Measurements from ENCODE around the gene LRRTM2. TPM values are rescaled to one million over a fixed set of nuclear protein-coding genes. Genes with fewer than 3 reads are reported as not detected.

The LRRTM2 gene
- total RNA-seq, 1 donor from 2014 or later, result 0.59 TPM

DNA sequence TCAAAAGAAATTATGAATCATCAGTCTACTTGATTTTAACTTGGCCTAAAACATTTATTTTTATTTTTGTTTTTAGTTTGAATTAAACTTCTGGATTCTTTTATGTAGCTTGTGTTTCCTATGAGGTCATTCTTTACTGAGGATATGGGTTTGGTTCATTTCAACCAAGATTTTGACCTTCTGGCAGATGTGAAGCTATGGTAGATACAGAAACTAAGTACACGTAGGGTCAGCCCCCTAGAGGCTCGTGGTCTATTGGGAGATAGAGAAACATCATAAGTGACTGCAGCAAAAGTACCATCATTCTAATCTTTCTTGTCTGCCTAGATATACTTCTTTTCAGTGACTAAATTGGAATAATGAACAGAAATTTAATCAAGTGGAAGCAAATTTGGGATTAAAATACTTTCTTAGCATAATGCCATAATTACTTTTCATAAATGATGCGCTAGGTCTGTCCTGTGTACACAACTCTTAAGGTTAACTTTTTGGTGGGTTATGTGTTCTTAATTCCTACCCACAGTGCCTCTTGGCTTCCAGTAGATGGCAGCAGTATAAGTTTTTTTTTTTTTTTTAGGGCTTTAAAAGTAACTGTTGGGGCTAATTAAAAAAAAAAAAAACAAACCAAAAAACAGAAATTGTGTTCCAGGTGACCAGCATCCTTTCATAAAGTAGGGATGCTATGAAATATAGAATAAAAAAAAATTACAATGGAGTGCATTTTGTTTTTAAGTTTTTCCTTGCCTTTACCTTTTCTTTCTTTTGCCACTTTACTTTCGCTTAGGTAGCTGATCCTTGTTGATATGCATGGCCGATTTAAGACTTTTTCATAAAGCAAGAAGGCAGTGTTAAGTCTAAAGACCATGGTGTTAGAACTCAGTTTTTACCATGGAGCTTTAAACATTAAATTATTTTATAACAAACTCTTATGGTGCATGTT is 49.9 kb downstream of the LRRTM2 start:
- H3K4me1 Mint-ChIP-seq (ENCODE audit: low read depth), result peaks cover 30% of the 10 kb centered on the region
- H3K4me3 Mint-ChIP-seq (ENCODE audit: low read depth), result no peak overlapping the region
- DNase-seq (ENCODE audit: low spot score), result no peak
- no peaks in the 10 kb centered on the region for H3K9me3 Mint-ChIP-seq
- no peaks in the 10 kb centered on the region for H3K27me3 Mint-ChIP-seq (ENCODE audit: low read depth)
- peak overlapping the region; percentile 91 for H3K27ac Mint-ChIP-seq
- H3K36me3 Mint-ChIP-seq (ENCODE audit: low read depth), result peaks cover 39% of the 10 kb centered on the region
- intact Hi-C loops (cut with micrococcal nuclease), result loop anchor here (1.0 to 10.0 kb wide), 5 partner anchors 35 to 440 kb away; no protein-coding TSS in a partner anchor

DNA sequence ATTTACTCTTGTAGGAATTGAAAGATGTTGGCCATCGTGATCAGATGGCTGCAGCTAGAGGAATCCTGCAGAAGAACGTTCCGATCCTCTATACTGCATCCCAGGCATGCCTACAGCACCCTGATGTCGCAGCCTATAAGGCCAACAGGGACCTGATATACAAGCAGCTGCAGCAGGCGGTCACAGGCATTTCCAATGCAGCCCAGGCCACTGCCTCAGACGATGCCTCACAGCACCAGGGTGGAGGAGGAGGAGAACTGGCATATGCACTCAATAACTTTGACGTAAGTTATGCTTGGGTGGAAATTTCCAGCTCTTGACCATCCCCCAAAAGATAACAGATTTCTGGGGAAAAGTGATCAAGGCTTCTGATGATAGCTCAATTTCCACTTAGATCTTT is 50.6 kb downstream of the LRRTM2 start:
- Mint-ChIP-seq H3K9me3 (no peaks in the 10 kb centered on the region), H3K36me3 (ENCODE audit: low read depth) (peaks cover 42% of the 10 kb centered on the region), H3K27me3 (ENCODE audit: low read depth) (no peaks in the 10 kb centered on the region), H3K4me3 (ENCODE audit: low read depth) (no peak overlapping the region), H3K4me1 (ENCODE audit: low read depth) (peaks cover 30% of the 10 kb centered on the region), H3K27ac (peak overlapping the region; percentile 79)
- intact Hi-C loops (cut with micrococcal nuclease), result loop anchor here (2.0 to 10.0 kb wide), 3 partner anchors 46 to 440 kb away; no protein-coding TSS in a partner anchor
- no peak for DNase-seq (ENCODE audit: low spot score)

DNA sequence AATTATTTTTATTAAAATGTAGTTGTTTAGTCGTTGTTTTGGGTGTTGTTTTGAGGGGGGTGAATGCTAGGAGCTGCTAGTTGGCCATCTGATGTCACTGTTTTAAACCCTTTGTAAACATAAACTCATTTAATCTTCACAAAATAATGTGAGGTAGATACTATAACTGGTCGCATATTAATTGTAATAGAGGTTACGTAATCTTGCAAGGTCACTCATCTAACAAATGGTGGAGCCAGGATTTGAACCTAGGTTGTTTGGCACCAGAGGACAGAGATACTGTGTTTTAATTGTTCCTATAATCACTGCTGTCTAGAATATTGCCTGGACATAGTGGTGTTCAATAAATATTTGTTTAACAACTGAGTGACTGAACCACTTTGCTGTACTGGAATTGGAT is 54.4 kb downstream of the LRRTM2 start:
- intact Hi-C loops (cut with micrococcal nuclease), result loop anchor here (5.0 to 10.0 kb wide), 2 partner anchors 83 to 444 kb away; no protein-coding TSS in a partner anchor
- no peak overlapping the region for H3K27ac Mint-ChIP-seq
- no peaks in the 10 kb centered on the region for H3K27me3 Mint-ChIP-seq (ENCODE audit: low read depth)
- H3K36me3 Mint-ChIP-seq (ENCODE audit: low read depth), result peaks cover 32% of the 10 kb centered on the region
- no peak overlapping the region for H3K4me3 Mint-ChIP-seq (ENCODE audit: low read depth)
- no peaks in the 10 kb centered on the region for H3K9me3 Mint-ChIP-seq
- no peak for DNase-seq (ENCODE audit: low spot score)
- peaks cover 27% of the 10 kb centered on the region for H3K4me1 Mint-ChIP-seq (ENCODE audit: low read depth)

DNA sequence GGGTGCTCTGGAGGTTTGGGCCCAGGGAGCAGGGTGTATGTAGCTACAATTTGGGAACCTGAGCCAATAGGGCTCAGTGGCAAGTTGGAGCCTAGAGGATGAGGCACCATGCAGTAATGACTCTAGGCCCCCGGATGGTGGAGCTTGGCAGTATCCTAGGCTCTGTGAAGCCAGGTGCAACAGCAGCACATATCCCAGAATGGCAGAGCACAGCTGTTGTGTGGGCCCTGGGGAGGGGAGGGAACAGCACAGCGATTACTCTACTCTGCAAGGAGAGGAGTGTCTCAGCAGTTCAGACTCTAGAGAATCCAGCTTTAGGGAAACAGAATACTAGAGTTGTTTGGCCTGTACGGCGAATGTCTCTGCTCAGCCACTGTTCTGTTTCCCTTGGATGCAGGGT is 56.1 kb downstream of the LRRTM2 start:
- Mint-ChIP-seq H3K36me3 (ENCODE audit: low read depth) (peaks cover 33% of the 10 kb centered on the region), H3K9me3 (no peaks in the 10 kb centered on the region), H3K27me3 (ENCODE audit: low read depth) (no peaks in the 10 kb centered on the region), H3K27ac (no peak overlapping the region), H3K4me1 (ENCODE audit: low read depth) (peaks cover 21% of the 10 kb centered on the region), H3K4me3 (ENCODE audit: low read depth) (no peak overlapping the region)
- no peak for DNase-seq (ENCODE audit: low spot score)
- intact Hi-C loops (cut with micrococcal nuclease), result no loop called here

Other genes with a start within 250 kb of the LRRTM2 start
- 272 and 298 TPM in 2 replicates for gene CTNNA1, start 121.9 kb downstream of the LRRTM2 start, total RNA-seq

All from activated T-helper 2 cell treated with anti-CD3 and anti-CD28 coated beads, Interferon-gamma antibody, Interleukin-2, Interleukin-4, amounts not matched to agents 10 μg/mL and 5 μg/mL and 100 μg/mL, durations not matched to agents 14 hours and 24 hours and 36 hours (primary cell).